ENCODE measurements around the gene VHLL.

GRCh38 chr1:156263288-156263655 lies 35.8 kb downstream of the VHLL start:
- no peak for TF ChIP-seq GABPA (IDR thresholded peaks at IDR 0.05; ENCODE audit: low read depth)
- TF ChIP-seq CUX1 (IDR thresholded peaks at IDR 0.05; ENCODE audit: insufficient replicate concordance, low read depth, low read length) = no peak
- TF ChIP-seq POLR2A (IDR thresholded peaks at IDR 0.05; ENCODE audit: low read depth, low read length) = no peak
- TF ChIP-seq, protein P1, sequence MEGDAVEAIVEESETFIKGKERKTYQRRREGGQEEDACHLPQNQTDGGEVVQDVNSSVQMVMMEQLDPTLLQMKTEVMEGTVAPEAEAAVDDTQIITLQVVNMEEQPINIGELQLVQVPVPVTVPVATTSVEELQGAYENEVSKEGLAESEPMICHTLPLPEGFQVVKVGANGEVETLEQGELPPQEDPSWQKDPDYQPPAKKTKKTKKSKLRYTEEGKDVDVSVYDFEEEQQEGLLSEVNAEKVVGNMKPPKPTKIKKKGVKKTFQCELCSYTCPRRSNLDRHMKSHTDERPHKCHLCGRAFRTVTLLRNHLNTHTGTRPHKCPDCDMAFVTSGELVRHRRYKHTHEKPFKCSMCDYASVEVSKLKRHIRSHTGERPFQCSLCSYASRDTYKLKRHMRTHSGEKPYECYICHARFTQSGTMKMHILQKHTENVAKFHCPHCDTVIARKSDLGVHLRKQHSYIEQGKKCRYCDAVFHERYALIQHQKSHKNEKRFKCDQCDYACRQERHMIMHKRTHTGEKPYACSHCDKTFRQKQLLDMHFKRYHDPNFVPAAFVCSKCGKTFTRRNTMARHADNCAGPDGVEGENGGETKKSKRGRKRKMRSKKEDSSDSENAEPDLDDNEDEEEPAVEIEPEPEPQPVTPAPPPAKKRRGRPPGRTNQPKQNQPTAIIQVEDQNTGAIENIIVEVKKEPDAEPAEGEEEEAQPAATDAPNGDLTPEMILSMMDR (IDR thresholded peaks at IDR 0.05 in 2 of 3, conservative IDR thresholded peaks at IDR 0.05 in 1 of 3; ENCODE audit: control insufficient read depth in 2 of 3, extremely low read depth in 1 of 3, insufficient read depth in 1 of 3, low read depth in 3 of 3, low read length in 3 of 3) = no peak

Data from GM12878 (cell line).